Fibroblast of lung (primary cell): ENCODE measurements around the gene ATP13A2. TPM values are rescaled to one million over a fixed set of nuclear protein-coding genes. Genes with fewer than 3 reads are reported as not detected.

Experiments used
- DNase-seq, 2 donors: peaks; one replicate each; pipeline versions ENCODE4 v3.0.0 to v3.0.0-alpha.2; 2010; ENCODE audit warnings: low read depth in 2 of 2
- H2AFZ ChIP-seq: 2 replicates; pipeline ENCODE4 v1.5.1; 2012; ENCODE audit warnings: low read length, control low read depth, inconsistent platforms
- H3K27ac ChIP-seq: 2 replicates; pipeline ENCODE4 v1.5.1; 2011; ENCODE audit warnings: low read length, control low read depth; ENCODE audit not compliant: insufficient read depth
- H3K27me3 ChIP-seq: 2 replicates; pipeline ENCODE4 v1.5.1; 2011; ENCODE audit warnings: mild to moderate bottlenecking, low read length; ENCODE audit not compliant: control insufficient read depth, insufficient read depth
- H3K36me3 ChIP-seq: 2 replicates; pipeline ENCODE4 v1.5.1; 2011; ENCODE audit warnings: low read length; ENCODE audit not compliant: control insufficient read depth, insufficient read depth
- H3K4me1 ChIP-seq: 2 replicates; pipeline ENCODE4 v1.5.1; 2011; ENCODE audit warnings: low read length; ENCODE audit not compliant: control insufficient read depth, insufficient read depth; ENCODE audit errors: extremely low read depth
- H3K4me2 ChIP-seq: 2 replicates; pipeline ENCODE4 v1.5.1; 2011; ENCODE audit warnings: low read length, control low read depth; ENCODE audit not compliant: insufficient read depth; ENCODE audit errors: extremely low read depth
- H3K4me3 ChIP-seq, 4 experiments: fragments of 200-600 bp in 1 of 4; sonication (generic) in 1 of 4; replicated peaks in 1 of 4; 2 replicates each; pipeline ENCODE4 v1.5.1; 2011 to 2016; ENCODE audit warnings: low read length in 4 of 4, low read depth in 3 of 4, mild to moderate bottlenecking in 3 of 4, control low read depth in 2 of 4, inconsistent platforms in 1 of 4, mixed read lengths in 1 of 4; ENCODE audit not compliant: insufficient read depth in 1 of 4; ENCODE audit errors: control extremely low read depth in 1 of 4
- H3K79me2 ChIP-seq: 2 replicates; pipeline ENCODE4 v1.5.1; 2012; ENCODE audit warnings: mild to moderate bottlenecking, low read length, inconsistent platforms; ENCODE audit not compliant: control insufficient read depth, insufficient read depth
- H3K9ac ChIP-seq: 2 replicates; pipeline ENCODE4 v1.5.1; 2011; ENCODE audit warnings: mild to moderate bottlenecking, low read length, control low read depth; ENCODE audit not compliant: insufficient read depth
- H3K9me3 ChIP-seq: 2 replicates; pipeline ENCODE4 v1.5.1; 2012; ENCODE audit warnings: low read depth, low read length; ENCODE audit not compliant: control insufficient read depth, insufficient read depth
- H4K20me1 ChIP-seq: 2 replicates; pipeline ENCODE4 v1.5.1; 2011; ENCODE audit warnings: low read length; ENCODE audit not compliant: control insufficient read depth, insufficient read depth; ENCODE audit errors: extremely low read depth
- EZH2 ChIP-seq: IDR thresholded peaks from 2 replicates; pipeline ENCODE4 v1.5.1; 2012; ENCODE audit warnings: low read length, control low read depth, mild to moderate bottlenecking; ENCODE audit errors: missing control alignments
- polyA plus RNA-seq, 2 donors: library from polyadenylated mRNA; depleted of rRNA in 1 of 2; stranded (reverse) in 1 of 2; unstranded in 1 of 2; fragments of >200 nt; gene quantifications; 2 replicates each; pipeline ENCODE4 v1.2.1, GENCODE V29; 2011 to 2012; ENCODE audit warnings: missing spikeins in 1 of 2
- total RNA-seq: library from RNA; depleted of rRNA; stranded (reverse); fragments of >200 nt; gene quantifications from 2 replicates; pipeline ENCODE4 v1.2.1, GENCODE V29; 2014
- TF ChIP-seq, protein P1 (sequence below), 2 donors: IDR thresholded peaks in 1 of 2; conservative IDR thresholded peaks in 1 of 2; 1 replicate in 1 of 2; 2 replicates in 1 of 2; pipeline ENCODE4 v1.5.1; 2011 to 2012; ENCODE audit warnings: low read length in 2 of 2, control low read depth in 1 of 2, inconsistent platforms in 1 of 2, low read depth in 1 of 2, mild to moderate bottlenecking in 1 of 2

The ATP13A2 gene
- total and polyA plus RNA-seq, 2 donors (not counting 1 experiment from before 2014, with no cell fraction given), result 6.5 to 10.9 TPM

DNA sequence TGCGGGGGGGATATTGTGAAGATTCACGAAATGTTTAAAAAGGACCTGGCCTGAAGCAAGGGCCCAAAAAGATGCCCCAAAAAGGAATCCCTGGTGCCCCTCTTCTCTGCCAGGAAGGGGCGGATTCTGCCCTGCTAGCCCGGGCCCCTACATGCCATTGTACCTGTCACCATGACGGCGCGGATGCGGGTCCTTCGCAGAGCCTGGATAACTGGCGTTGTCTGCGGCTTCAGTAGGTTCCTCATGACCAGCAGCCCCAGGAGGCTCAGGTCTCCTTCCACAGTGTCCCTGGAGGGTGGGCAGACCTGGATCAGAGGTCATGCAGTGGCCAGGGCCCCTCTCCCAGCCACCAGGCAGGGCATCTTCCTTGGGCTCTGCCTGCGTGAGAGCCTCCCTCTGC, 20.2 kb downstream of the ATP13A2 start:
- Histone ChIP-seq H3K36me3 (peaks cover 6% of the 10 kb centered on the region), H3K4me1 (no peaks in the 10 kb centered on the region), H3K4me3 (no peak overlapping the region), H3K9me3 (no peaks in the 10 kb centered on the region), H4K20me1 (no peaks in the 10 kb centered on the region), H3K27me3 (no peaks in the 10 kb centered on the region), H3K4me2 (no peak overlapping the region), H3K9ac (no peak overlapping the region), H3K27ac (no peak overlapping the region), H3K79me2 (no peaks in the 10 kb centered on the region), H2AFZ (no peak overlapping the region)
- no peak for DNase-seq
- TF ChIP-seq EZH2, result no peak
- TF ChIP-seq, protein P1, sequence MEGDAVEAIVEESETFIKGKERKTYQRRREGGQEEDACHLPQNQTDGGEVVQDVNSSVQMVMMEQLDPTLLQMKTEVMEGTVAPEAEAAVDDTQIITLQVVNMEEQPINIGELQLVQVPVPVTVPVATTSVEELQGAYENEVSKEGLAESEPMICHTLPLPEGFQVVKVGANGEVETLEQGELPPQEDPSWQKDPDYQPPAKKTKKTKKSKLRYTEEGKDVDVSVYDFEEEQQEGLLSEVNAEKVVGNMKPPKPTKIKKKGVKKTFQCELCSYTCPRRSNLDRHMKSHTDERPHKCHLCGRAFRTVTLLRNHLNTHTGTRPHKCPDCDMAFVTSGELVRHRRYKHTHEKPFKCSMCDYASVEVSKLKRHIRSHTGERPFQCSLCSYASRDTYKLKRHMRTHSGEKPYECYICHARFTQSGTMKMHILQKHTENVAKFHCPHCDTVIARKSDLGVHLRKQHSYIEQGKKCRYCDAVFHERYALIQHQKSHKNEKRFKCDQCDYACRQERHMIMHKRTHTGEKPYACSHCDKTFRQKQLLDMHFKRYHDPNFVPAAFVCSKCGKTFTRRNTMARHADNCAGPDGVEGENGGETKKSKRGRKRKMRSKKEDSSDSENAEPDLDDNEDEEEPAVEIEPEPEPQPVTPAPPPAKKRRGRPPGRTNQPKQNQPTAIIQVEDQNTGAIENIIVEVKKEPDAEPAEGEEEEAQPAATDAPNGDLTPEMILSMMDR (conservative IDR thresholded peaks at IDR 0.05 in 1 of 2, IDR thresholded peaks at IDR 0.05 in 1 of 2; ENCODE audit: low read depth in 1 of 2, low read length in 2 of 2), result no peak

DNA sequence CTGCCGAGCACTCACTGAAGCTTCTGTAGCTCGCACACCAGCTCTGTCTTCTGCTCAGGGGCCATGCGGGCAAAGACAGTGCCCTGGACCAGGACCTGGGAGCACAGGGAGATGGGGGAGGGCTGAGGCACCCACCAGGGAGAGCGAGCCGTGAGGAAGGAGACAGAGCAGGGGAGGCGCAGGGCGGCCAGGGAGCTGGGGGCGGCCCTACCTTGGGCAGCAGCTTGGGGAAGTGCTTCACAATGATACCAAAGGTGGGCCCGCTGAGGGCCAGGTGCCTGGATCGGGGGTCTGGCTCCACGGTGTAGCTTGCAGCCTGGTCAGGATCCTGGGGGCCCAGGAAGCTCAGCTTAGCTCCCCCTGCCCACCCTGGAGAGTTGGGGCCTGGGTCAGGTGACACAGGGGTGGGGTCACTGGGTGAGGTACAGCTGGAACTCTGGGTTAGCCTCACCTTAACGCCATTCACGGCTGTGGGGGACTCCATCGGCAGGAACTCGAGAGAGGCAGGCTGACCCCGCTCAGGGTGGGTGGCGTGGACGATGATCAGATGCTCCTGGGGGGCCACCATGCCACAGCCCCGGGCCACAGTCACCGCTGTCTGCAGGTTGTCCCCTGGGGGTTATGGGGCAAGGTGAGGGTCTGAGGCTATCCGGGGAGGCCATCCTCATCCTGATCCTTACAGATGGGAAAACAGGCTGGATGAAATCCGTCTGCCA, 21.9 kb downstream of the ATP13A2 start:
- Histone ChIP-seq H3K4me1 (no peaks in the 10 kb centered on the region), H3K9ac (no peak overlapping the region), H3K9me3 (no peaks in the 10 kb centered on the region), H3K36me3 (peaks cover 6% of the 10 kb centered on the region), H4K20me1 (no peaks in the 10 kb centered on the region), H3K27ac (no peak overlapping the region), H2AFZ (no peak overlapping the region), H3K4me2 (no peak overlapping the region), H3K4me3 (no peak overlapping the region), H3K79me2 (no peaks in the 10 kb centered on the region), H3K27me3 (no peaks in the 10 kb centered on the region)
- no peak for TF ChIP-seq EZH2
- TF ChIP-seq, protein P1 (conservative IDR thresholded peaks at IDR 0.05 in 1 of 2, IDR thresholded peaks at IDR 0.05 in 1 of 2; ENCODE audit: low read depth in 1 of 2, low read length in 2 of 2), result no peak
- DNase-seq, result no peak

DNA sequence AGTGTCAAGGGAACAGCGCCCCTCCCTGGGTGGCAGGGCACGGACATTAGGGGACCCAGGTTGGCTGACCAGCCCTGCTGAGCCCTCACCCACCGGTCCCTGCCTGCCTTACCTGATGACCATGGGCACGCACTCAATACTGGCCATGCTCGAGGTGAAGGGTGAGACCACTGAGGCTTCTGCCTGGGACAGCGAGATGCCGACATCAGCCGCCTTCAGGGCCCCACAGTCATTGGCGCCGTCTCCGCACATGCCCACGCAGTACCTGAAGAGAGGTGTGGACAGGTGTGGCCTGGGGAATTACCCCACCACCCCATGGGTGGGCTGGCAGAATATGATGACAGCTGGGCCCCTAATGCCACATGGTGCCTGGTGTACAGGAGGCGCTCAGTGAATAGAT, 23.5 kb downstream of the ATP13A2 start:
- Histone ChIP-seq H2AFZ (no peak overlapping the region), H3K9me3 (no peaks in the 10 kb centered on the region)

More for the DNA sequence above, 23.5 kb downstream of the ATP13A2 start:
- Histone ChIP-seq H3K27me3 (no peaks in the 10 kb centered on the region), H3K4me1 (peaks cover 2% of the 10 kb centered on the region), H3K4me2 (no peak overlapping the region), H3K27ac (no peak overlapping the region), H3K9ac (no peak overlapping the region), H4K20me1 (no peaks in the 10 kb centered on the region), H3K4me3 (no peak overlapping the region), H3K79me2 (no peaks in the 10 kb centered on the region), H3K36me3 (peaks cover 6% of the 10 kb centered on the region)
- TF ChIP-seq, protein P1 (conservative IDR thresholded peaks at IDR 0.05 in 1 of 2, IDR thresholded peaks at IDR 0.05 in 1 of 2; ENCODE audit: low read depth in 1 of 2, low read length in 2 of 2), result no peak
- TF ChIP-seq EZH2, result no peak
- DNase-seq, result no peak
